ENCODE data around the gene AMMECR1.

AMMECR1 gene

DNA sequence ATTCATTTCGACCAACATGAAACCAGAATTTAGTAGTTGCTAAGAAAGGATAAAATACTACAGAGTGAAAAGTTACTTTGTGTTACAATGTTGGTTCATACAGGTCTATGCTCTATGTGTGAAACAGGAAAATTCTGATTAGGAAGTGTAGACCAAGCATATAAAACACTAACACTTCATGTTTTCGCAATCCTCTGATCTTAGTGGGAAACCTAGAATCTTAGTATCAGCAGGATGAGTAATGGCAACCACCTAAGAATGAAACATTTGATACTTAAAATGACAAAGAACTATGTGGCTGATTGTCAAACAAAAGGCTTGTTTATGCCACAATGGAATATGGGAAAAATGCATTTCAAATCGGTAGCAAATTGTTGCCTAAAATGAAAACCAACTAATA, 116.1 kb downstream of the AMMECR1 start:
- no peak for DNase-seq

DNA sequence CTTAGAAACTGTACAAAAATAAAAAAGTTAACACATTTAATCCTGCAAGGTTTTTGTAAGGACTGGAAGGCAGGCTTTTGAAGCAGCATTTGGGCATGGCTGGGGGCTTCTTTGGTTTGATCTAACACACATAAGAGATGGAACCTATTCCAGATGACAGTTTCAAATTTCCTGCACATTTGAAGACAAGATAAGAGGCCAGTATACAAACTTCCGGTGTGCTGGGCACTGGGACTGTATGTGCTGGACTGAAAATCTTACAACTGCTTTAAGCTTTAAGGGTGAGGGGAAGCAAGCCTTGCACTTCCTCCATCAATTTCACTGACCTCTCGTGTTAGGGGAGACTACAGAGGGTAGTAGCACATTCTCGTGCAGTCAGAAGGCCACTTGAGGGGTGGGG, 122.9 kb downstream of the AMMECR1 start:
- no peak for DNase-seq

DNA sequence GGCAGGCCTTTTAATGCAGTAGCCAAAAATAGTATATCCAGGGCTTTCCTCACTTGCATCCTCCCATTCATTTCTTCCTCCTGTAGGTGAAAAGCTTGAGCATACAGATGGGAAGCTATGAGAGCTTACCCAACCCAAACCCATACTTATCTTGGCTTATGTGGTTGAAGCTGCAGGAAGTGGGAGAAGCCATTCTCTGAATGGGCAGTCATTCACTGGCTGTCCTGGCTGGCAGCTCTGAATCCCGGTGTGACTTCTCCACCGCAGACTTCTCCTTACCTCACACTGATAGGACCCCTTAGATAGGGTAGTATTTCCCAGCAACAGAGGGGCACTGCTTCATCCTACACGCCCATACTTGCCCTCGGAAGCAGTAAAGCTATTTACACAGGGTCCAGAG, 125.4 kb downstream of the AMMECR1 start:
- DNase-seq = no peak

DNA sequence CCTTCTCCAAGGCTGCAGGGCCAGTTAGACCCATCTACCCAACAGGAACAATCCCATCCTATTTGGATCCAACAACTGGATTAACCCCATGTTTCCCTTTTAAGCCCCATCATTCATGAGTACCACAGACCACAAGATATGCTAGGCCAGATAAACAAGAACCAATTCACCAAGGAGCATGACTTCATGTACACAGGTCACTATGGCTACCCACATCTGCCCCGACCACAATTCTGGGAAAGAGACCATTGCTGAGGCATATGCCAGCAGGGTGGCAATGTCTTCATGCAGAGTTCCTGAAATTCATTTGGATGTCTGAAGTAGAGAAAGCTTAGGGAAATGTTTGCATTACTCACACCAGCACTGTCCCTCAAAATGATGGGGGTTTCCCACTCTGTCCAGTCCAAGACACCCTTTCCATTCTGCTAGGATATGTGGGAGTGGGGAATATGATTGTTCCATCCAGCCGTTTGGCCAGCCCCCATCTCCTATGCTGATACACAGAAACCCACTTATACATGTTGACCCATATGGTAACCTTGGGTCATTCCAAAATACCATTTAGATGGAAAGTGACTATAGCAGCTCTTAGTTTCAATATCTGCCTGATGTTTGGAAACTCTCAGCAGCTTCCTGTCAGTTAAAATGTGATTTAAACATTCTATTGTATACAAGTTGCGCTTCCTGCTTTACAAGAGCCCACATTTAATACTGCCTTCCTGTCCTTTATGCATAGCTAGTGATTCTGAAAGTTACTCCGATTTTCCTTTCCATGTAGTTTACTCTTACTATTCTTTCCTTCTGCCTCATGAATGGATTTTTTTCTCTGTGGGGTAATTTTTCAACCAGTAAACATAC, 129.0 kb downstream of the AMMECR1 start:
- DNase-seq = no peak

DNA sequence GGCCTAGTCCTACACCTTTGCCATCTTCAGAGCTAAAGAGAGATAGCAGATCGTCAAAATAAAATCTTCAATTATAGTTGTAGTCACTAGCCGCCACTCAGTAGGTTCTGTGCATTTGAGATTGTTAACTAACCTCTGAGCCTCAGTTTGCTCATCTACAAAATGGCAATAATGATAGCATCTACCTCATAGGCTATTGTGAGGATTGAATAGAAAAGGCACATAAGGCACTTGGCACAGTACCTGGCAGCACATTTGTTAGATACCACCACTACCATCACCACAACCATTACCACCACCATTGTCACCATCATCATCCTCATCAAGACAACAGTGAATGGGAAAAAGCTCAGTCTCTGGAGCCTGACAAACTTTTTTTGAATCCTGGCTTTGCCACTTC, 134.6 kb downstream of the AMMECR1 start:
- no peak for DNase-seq

DNA sequence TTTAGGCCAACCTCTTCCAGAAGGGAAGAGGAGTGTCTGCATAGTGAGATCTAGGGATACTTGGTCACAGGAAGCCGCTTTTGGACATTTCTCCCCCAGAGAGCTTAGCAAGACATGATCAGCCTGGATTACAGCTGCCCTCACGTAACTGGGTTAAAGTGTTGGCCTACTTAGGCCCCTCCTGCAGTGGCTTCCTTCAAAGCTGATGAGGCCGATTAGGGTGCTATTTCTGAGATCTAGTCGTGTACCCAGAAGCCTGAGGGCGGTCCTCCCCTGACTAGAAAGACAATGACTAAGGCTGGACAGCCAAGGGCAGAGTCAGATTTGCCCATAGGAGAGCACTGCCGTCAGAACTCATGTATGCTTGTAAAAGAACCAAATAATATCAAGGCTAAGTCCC, 135.0 kb downstream of the AMMECR1 start:
- DNase-seq = no peak

DNA sequence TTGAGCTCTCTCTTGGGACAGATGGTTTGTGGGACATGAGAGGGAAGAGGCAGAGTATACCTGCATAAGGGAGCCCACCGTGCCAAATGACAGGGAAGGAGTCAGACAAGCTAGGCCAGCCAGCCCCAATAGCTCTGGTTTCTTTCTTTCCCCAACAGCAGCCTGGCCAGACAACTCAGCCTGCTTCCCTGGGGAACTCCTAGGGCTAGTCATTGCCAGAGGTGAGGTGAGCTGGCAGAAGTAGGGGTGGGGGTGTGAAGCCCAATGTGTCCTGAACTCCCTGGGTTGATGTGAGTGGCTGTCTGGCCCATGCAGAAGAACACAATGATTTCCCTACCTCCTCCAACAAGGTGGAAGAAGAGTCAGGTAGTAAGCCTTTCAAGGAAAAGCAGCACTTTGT, 135.5 kb downstream of the AMMECR1 start:
- DNase-seq = no peak

DNA sequence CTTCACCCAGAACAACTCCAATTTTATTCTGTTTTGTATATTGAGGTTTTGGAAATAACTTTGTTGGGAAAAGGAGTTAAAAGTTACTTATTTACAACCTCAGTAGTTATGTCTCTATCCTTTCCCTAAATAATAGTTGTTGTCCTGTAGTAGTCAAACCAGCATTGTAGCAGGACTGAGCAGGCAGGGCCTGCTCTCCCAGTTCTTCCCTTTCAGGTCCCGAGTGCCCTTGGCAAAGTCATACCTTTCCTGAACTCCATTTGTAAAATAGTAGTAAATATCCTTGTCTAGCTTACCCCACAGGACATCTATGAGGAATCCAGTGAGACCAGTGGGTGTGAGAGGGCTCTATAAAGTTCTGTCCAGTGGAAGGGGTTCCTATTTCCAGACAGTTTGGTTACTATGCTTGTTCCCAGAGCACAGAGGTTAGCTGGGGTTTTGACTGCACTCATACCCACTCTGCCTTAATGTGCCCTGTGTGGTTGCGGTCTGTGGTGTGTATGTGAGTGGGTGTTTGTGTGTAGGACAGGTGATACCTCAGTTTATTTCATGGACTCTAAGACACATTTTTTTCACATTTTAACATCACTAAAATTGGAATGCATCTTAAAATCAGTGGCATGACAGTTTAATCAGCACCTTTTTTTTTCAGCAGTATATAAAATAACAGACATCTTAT, 136.3 kb downstream of the AMMECR1 start:
- DNase-seq = no peak

DNA sequence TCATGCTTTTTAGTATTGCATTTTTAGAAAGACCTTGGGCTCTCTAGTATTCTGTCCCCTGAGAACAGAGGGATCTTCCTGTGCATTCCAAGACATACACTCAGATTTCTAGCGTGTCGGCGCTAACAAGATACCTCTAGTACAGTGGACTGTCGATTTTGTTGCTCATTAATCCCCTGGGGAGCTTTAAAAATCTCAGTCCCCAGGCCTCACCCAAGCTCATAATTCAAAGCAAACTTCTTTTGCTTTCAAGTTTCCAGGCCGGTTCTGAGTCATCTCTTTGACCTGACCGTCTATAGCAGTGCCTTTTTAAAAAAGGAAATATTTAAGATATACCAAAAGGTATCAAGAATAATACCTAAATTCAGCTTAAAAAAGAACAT, 137.0 kb downstream of the AMMECR1 start:
- no peak for DNase-seq

DNA sequence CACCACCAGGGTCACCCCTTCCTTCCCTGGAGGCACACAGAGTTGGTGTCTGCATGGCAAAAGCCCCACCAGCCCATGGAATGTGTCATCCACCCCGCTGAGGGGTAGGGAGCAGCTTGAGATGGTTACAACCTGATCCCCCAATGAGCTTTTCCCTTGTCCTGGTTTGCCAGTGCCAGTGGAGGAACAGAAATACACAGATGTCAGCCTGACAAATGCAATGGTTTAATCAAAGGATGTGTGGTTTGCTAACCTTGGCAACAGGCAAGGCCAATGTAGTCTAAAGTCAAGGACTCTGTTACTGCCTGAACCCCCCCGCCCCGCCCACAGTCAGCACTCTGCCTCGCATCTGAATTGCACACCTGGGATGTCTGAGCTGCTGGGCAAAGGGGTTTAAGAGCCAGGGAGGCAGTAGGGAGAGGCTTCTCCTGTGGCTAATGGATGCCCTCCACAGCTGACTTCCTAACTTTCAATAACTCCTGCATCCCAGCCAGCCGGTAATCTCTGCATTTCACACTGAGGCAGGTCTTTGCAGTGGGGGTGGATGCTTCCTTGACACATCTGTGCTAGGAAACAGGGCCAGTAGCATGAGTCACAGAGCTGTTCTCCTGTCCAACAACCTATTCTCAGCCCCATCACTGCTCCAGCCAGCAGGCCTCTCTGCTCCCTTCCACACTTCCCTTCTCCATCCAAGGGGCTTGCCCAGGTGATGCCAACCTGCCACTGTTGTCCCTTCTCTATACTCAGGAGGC, 137.5 kb downstream of the AMMECR1 start:
- no peak for DNase-seq

DNA sequence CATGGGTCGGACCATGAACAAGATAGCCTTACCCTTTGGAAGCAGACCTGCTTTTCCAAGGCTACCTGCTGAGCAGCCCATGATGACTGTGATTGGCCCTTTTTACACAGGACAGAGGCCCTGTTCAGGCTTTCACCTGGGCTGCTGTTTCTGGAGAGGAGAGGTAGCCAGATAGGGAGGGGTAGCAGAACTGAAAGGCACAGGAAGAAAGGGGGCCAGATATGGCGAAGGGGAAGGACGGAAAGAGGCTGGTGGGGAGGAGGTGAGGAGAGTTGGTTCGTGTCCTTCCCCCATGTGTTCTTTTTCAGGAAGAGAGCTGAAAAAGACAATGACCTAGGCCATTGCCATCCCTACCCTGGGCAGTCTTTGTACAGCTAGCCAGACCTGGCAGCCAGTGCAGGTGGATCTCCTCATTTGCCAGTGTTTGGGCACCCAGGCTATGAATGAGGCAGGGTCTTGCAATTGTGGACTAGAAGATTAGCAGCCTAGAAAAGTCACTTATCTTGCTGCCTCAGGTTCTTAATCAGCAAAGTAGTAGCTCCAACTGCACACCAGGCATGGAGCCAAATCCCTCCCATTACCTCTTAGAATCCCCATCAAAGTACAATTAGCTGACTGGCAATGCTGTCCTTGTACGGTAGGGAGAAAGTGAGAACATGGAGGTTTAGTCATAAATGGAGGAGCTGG, 139.6 kb downstream of the AMMECR1 start:
- no peak for DNase-seq

DNA sequence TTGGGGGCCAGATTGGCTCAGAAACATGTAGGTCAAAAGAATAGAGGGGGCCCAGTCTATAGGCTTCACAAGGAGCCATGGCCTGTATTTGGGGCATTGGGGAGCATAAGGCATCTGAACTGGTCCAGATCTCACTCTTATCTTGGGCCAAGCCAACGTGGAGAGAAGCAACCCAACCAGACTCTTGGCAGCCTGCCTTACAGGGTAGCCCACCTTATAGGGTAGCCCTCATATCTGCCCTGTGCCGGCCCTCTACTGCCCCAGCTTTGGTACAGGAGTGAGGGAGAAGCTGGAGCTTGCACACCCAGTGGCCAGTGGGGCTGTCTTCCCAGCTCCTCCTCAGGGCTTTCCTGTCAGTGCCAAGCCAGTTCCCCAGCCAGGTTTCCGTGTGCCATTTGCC, 142.2 kb downstream of the AMMECR1 start:
- DNase-seq = no peak

DNA sequence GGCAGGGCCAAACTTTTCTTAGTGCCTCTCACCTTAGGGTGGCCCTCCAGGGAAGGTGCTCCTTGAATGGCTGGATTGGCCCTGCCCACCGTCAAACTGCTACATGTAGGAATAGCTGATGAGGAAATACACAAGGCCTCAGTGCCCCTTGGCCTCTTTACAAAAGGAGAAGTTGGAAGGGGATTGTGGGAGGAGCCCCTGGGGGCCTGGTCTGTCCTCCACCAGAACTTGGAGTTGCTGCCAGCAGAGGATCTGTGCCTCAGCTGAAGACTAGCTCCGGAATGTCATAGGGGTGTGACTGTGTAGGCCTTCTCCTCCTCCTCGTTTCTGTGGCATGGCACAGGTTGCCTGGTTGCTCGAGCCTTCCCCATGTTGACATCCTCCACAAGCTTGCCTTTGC, 142.7 kb downstream of the AMMECR1 start:
- DNase-seq = no peak

DNA sequence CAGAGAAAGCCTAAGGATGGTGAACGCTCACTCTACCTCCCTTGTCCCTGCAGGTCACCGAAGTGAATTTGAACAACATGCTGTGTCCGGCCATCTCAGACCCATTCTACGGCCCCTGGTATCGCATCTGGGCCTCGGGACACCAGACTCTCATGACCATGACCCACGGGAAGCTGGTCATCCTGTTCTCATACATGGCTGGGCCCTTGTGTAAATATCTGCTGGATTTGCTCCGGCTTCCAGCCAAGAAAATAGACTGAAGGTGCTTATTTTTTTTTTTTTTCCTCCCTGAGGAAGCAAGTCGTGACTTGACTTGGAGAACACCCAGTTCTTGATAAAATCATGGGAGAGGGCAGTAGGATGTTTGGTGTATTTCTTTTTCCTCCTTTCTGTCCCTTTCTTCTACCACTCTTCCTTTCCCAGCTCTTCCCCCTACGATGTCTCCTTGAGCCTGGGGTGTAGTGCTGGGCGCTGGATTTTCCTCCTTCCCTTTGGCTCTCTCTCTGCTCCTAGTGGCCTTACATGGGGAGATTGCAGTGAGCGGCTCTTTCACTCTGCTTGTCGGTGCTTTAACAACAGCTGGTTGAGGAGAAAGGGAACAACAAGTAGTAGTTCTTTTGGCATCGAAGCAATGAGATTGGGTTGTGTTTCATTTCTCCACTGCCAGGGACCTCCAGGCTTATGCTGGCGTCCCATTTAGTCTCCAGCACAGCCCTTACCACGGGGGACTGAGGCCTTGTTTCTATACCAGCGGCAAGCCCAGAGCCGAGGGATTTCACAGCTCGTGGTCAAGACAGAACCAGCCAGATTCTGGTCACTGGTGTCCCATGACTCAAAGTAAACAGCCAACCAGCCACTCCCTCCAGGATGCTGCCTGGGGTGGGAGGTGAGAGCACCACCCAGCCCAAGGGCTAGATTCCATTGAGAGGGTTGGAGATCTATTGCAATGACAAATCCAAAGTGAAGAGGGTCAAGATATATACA, 144.4 kb downstream of the AMMECR1 start:
- no peak for DNase-seq

DNA sequence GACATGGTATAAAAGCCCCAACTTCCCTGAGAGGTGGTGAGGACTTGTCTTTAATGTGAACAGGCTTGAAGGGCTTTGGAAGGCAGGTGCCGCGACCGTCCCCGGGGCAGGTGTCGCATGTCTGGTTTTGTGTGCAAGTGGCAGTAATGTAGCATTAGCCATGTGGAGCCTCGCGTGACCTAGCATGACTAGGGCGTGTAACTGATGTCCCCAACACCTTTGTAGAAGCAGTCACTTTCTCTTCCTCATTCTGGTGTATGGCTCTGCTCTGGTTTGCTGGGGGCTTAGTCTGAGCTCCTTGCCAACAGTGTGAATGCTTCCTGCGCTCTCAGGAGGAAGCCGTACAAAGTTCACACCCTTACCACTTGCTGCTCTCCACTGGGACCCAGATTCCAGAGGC, 145.7 kb downstream of the AMMECR1 start:
- no peak for DNase-seq

DNA sequence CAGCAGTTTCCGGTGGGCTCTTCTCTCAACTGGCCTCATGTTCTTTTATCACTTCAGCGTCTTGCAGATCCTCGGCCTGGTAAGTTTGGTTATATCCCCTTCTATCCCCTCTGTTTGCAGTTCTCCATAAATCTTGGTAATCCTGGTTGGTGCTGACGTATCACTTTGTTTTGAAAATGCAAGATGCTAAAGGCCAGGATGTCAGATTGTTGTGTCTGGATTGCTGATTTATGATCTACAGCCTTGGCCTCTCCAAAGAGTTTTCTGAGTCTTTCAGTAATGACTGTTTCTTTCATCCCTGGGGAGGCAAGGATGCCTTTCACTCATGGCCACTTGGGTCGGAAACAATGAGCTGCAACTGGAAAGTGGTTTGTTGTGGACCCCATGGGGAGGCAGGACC, 146.4 kb downstream of the AMMECR1 start:
- no peak for DNase-seq

DNA sequence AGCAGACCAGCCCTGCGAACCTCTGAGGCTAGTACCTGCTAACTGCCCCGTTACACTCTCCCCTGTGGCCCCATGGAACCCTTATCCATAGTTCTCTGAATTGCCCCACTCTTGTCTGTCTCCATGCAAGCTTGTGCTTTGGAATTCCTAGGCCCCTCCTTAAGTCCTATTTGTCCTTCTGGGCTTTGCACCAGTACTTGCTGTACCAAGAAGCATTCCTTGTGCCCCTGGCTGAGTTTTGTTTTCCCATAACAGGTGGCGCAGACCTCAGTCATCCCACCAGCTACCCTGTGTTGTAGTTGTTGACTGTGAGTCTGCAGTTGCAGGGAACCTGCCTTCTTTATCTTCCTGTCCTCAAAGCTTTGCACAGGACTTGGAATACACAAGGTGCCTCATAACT, 147.9 kb downstream of the AMMECR1 start:
- no peak for DNase-seq

DNA sequence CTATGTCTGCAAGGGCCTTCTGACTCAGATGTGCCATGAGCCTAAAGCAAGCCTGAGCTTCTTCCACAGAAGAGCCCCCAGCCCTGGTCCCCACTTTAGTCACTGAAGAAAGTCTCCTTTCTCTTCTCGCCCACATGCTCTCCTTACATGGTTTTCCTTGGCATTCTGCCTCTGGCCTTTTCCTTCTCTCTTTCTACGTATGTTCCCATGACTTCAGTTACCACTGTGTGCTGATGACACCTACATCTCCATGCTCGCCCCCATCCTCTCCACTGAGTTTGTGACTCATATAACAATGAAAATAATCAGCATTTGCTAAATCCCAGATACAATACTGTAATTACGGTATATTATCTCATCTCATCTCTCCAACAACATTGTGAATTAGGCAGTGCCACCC, 149.3 kb downstream of the AMMECR1 start:
- no peak for DNase-seq

DNA sequence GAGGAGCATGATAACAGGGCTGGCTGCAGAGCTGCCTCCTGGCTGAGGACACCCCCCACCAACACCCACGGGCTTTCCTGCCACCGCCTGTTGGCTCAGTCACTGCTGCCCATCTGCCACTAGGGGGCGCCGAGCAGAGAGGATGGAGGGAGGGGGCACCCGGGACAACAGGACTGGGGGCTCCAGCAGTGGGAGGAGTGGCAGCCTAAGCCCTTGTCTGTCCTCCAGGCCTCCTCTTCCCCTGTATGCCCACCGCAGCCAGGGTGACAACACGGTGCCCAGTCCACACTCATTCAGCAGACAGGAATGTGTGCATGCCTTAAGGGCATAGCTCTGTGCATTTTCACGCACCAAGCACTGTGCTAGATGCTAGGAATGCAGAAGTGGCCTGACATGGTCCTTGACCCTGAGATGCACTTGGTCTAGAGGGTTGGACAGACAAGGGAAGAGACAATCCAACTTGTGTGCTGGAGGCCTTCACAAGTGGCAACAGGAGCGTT, 149.9 kb downstream of the AMMECR1 start:
- DNase-seq = peak; percentile 30 to 53

DNA sequence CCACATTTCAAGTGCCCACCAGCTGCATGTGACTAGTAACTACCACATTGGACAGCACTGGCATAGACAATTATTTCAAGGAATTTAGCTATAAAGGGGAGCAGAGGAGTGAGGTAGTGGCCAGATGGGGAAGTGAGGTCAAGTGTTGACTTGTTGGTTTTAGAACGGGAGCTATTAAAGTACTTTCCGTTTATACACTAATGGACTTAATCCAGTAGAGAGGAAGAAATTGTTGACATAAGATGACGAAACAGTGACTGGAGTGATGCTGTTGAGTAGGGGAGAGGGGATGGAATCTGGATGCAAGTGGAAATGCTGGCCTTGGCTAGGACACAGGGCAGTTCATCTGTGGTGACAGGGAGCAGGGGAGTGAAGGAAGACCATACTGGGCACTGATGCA, 154.4 kb downstream of the AMMECR1 start:
- DNase-seq = no peak

DNA sequence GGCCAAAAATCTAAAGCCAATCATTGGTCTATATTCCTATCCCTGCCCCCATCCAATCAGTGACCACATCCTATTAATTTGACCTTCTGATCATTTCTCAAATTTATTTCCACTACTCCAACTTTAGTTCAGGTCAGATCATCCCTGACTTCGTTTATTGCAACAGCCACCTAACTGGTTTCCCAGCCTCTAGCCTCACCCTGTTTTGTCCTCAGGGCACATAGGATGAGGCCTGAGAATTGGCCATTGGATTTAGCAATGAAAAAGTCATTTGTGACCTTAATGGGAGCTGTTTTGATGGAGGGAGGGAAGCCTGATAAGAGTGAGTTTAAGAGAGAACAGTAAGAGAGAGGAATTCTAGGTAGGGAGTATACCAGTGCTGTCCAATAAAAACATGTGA, 155.0 kb downstream of the AMMECR1 start:
- DNase-seq = no peak

DNA sequence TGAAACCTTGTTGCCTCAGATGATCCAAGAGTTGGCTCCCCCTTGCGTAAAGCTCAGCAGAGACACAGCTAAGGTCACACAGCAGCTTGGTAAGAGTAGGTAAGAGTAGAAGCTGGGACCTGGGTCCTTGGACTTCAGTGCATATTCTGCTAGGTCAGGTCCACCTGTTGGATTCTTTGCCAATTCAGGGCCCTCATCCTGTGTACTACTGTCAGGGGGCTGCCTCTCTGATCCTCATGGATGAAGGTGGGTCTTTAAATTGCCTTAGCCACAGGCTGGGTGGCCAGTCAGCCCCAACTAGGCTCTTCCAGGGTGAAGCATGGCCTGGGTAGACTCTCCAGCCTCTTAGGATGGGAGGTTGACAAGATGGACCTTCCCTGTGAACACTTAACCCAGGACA, 155.8 kb downstream of the AMMECR1 start:
- no peak for DNase-seq
